ENCODE results near the gene SCGB2B2.
"Not testable (repeated sequence)": the region's sequence is repeated elsewhere in the genome, so short reads cannot be mapped to it uniquely, and the experiment has no call there.

The SCGB2B2 gene

GRCh38 chr19:34688592-34688991 lies 11.6 kb upstream of the SCGB2B2 start:
- no peaks in the 10 kb centered on the region for H3K4me1 ChIP-seq (ENCODE audit: control insufficient read depth in 1 of 2, insufficient read depth in 1 of 2, low read depth in 1 of 2, low read length in 1 of 2)
- peaks cover 2% of the 10 kb centered on the region for H3K36me3 ChIP-seq
- H3K4me3 ChIP-seq (ENCODE audit: low read depth in 1 of 2, low read length in 1 of 2) = no peak overlapping the region
- no peak overlapping the region for H3K27ac ChIP-seq
- TF ChIP-seq CTCF (IDR thresholded peaks at IDR 0.05) = no peak
- H3K27me3 ChIP-seq = peaks cover 9% of the 10 kb centered on the region
- peaks cover 8% of the 10 kb centered on the region for H3K9me3 ChIP-seq

- Histone ChIP-seq H3K4me1 (ENCODE audit: control insufficient read depth in 1 of 2, insufficient read depth in 1 of 2, low read depth in 1 of 2, low read length in 1 of 2) (no peaks in the 10 kb centered on the region), H3K27me3 (peaks cover 6% of the 10 kb centered on the region), H3K36me3 (peaks cover 14% of the 10 kb centered on the region), H3K27ac (no peak overlapping the region), H3K4me3 (ENCODE audit: low read depth in 1 of 2, low read length in 1 of 2) (no peak overlapping the region), H3K9me3 (peaks cover 11% of the 10 kb centered on the region)
- no peak for TF ChIP-seq CTCF (IDR thresholded peaks at IDR 0.05)
Measured at GRCh38 chr19:34687348-34687747, 10.4 kb upstream of the SCGB2B2 start.

GRCh38 chr19:34686455-34686854 lies 9.5 kb upstream of the SCGB2B2 start:
- no peak overlapping the region for H3K4me3 ChIP-seq (ENCODE audit: low read depth in 1 of 2, low read length in 1 of 2)

GRCh38 chr19:34685266-34685665 lies 8.3 kb upstream of the SCGB2B2 start:
- peaks cover 14% of the 10 kb centered on the region for H3K36me3 ChIP-seq

More at GRCh38 chr19:34686455-34686854, 9.5 kb upstream of the SCGB2B2 start:
- no peaks in the 10 kb centered on the region for H3K4me1 ChIP-seq (ENCODE audit: control insufficient read depth in 1 of 2, insufficient read depth in 1 of 2, low read depth in 1 of 2, low read length in 1 of 2)
- TF ChIP-seq CTCF (IDR thresholded peaks at IDR 0.05) = no peak
- peaks cover 14% of the 10 kb centered on the region for H3K36me3 ChIP-seq
- no peak overlapping the region for H3K27ac ChIP-seq
- H3K27me3 ChIP-seq = peaks cover 6% of the 10 kb centered on the region
- peaks cover 18% of the 10 kb centered on the region for H3K9me3 ChIP-seq

GRCh38 chr19:34681478-34681877 lies 4.5 kb upstream of the SCGB2B2 start:
- Histone ChIP-seq H3K27ac (no peak overlapping the region), H3K4me1 (ENCODE audit: control insufficient read depth in 1 of 2, insufficient read depth in 1 of 2, low read depth in 1 of 2, low read length in 1 of 2) (peaks cover 11 to 14% of the 10 kb centered on the region in 2 experiments), H3K36me3 (peaks cover 22% of the 10 kb centered on the region), H3K4me3 (ENCODE audit: low read depth in 1 of 2, low read length in 1 of 2) (no peak overlapping the region), H3K27me3 (no peaks in the 10 kb centered on the region), H3K9me3 (peaks cover 28% of the 10 kb centered on the region)
- no peak for TF ChIP-seq CTCF (IDR thresholded peaks at IDR 0.05)

More at GRCh38 chr19:34685266-34685665, 8.3 kb upstream of the SCGB2B2 start:
- not testable (repeated sequence) for H3K4me3 ChIP-seq (ENCODE audit: low read depth in 1 of 2, low read length in 1 of 2); H3K4me1 ChIP-seq (ENCODE audit: control insufficient read depth in 1 of 2, insufficient read depth in 1 of 2, low read depth in 1 of 2, low read length in 1 of 2); H3K27me3 ChIP-seq; H3K27ac ChIP-seq
- peaks cover 28% of the 10 kb centered on the region for H3K9me3 ChIP-seq

GRCh38 chr19:34678421-34678820 lies 1.5 kb upstream of the SCGB2B2 start:
- H3K4me1 ChIP-seq (ENCODE audit: control insufficient read depth in 1 of 2, insufficient read depth in 1 of 2, low read depth in 1 of 2, low read length in 1 of 2) = peaks cover 11 to 14% of the 10 kb centered on the region in 2 experiments
- peaks cover 29% of the 10 kb centered on the region for H3K27me3 ChIP-seq
- H3K4me3 ChIP-seq (ENCODE audit: low read depth in 1 of 2, low read length in 1 of 2) = peak overlapping the region; percentile 67 to 71
- peaks cover 18% of the 10 kb centered on the region for H3K36me3 ChIP-seq
- no peak overlapping the region for H3K27ac ChIP-seq
- H3K9me3 ChIP-seq = peaks cover 25% of the 10 kb centered on the region
- no peak for TF ChIP-seq CTCF (IDR thresholded peaks at IDR 0.05)
